Tibial artery (tissue), 4 donors: ENCODE measurements around the gene PRKG1.
"Not testable (repeated sequence)": the region's sequence is repeated elsewhere in the genome, so short reads cannot be mapped to it uniquely, and the experiment has no call there.

Experiments used
- DNase-seq, 2 donors: peaks; one replicate each; pipeline ENCODE4 v3.0.0-alpha.2; 2019
- H3K27ac ChIP-seq, 2 donors: fragments of 200-600 bp; sonication (generic) in 1 of 2; 1 replicate in 1 of 2; 2 replicates in 1 of 2; pipeline ENCODE4 v1.5.1; 2018 to 2019; ENCODE audit warnings: mild to moderate bottlenecking in 1 of 2
- H3K27me3 ChIP-seq, 2 donors: fragments of 200-600 bp; sonication (generic) in 1 of 2; one replicate each; pipeline versions ENCODE4 v1.5.1 to v1.6.0; 2016 to 2019
- H3K36me3 ChIP-seq, 3 donors: fragments of 200-600 bp; sonication (generic) in 2 of 3; one replicate each; pipeline ENCODE4 v1.5.1; 2016 to 2019; ENCODE audit warnings: mild to moderate bottlenecking in 2 of 3
- H3K4me1 ChIP-seq, 4 donors: fragments of 200-600 bp; sonication (generic) in 2 of 4; 1 replicate in 3 of 4; 2 replicates in 1 of 4; pipeline ENCODE4 v1.5.1; 2016 to 2019
- H3K4me3 ChIP-seq, 2 donors: fragments of 200-600 bp; sonication (generic) in 1 of 2; 1 replicate in 1 of 2; 2 replicates in 1 of 2; pipeline ENCODE4 v1.5.1; 2018 to 2019; ENCODE audit warnings: mild to moderate bottlenecking in 2 of 2
- H3K9me3 ChIP-seq, 3 donors: fragments of 200-600 bp; sonication (generic) in 1 of 3; one replicate each; pipeline ENCODE4 v1.5.1; 2016 to 2019
- intact Hi-C: fragments of 100-400 bp; cut with DNase I; formaldehyde crosslinking; loops from one replicate; pipeline ENCODE4 v1.15.0; 2023; ENCODE audit warnings: low total_unique reads
- TF ChIP-seq, protein P1 (sequence below), 2 experiments: fragments of 200-600 bp in 1 of 2; fragments of 450-650 bp in 1 of 2; IDR thresholded peaks; one replicate each; pipeline ENCODE4 v1.5.1; 2017 to 2019; ENCODE audit warnings: antibody characterized with exemption in 2 of 2, mild to moderate bottlenecking in 1 of 2, moderate library complexity in 1 of 2

The PRKG1 gene

DNA sequence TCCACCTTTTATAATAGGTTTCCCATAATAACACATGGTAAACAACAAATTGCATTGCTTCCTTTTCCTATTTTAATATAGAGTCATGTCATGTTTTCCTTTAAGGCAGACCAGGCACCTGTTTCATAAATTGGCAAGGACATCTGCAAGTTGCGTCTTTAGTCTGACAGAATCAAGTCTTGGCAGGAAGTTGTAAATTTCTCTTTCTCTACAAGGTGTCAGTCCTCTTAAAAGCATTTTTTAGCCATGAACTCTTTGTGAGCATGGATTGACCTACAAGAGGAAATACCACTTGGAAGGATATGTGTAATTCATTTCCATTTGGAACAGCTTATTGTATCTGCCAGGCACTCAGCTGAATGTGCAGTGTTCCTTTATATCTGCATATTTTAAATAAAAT lies 176.8 kb downstream of the PRKG1 start:
- no peak for DNase-seq
- Histone ChIP-seq H3K4me1 (peaks cover 0 to 90% (median 16%) of the 10 kb centered on the region in 4 donors), H3K27ac (peak overlapping the region in 1 of 2 donors; percentile 10), H3K36me3 (no peaks in the 10 kb centered on the region), H3K9me3 (no peaks in the 10 kb centered on the region), H3K4me3 (no peak overlapping the region), H3K27me3 (no peaks in the 10 kb centered on the region)
- intact Hi-C loops: no loop called here
- TF ChIP-seq, protein P1, sequence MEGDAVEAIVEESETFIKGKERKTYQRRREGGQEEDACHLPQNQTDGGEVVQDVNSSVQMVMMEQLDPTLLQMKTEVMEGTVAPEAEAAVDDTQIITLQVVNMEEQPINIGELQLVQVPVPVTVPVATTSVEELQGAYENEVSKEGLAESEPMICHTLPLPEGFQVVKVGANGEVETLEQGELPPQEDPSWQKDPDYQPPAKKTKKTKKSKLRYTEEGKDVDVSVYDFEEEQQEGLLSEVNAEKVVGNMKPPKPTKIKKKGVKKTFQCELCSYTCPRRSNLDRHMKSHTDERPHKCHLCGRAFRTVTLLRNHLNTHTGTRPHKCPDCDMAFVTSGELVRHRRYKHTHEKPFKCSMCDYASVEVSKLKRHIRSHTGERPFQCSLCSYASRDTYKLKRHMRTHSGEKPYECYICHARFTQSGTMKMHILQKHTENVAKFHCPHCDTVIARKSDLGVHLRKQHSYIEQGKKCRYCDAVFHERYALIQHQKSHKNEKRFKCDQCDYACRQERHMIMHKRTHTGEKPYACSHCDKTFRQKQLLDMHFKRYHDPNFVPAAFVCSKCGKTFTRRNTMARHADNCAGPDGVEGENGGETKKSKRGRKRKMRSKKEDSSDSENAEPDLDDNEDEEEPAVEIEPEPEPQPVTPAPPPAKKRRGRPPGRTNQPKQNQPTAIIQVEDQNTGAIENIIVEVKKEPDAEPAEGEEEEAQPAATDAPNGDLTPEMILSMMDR (IDR thresholded peaks at IDR 0.05): no peak

DNA sequence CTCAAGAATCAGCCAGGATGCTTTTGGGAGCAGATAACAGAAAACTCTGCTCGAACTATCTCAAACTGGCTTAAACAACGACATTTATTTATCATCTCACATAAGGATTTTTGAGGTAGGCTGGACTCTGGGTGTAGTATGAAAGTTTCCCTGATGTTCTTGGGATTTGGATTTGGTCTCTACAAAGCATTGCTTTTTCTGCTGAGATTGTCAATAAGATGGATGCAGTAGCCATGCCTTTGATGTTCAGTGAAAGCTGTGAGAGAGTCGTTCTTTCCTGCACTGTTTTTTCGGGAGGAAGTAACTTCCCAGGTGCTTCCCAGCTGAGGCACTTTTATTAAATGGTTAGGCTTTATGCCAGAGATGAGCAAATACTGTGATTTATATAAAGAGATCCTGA lies 181.1 kb downstream of the PRKG1 start:
- intact Hi-C loops: no loop called here
- H3K9me3 ChIP-seq: no peaks in the 10 kb centered on the region
- DNase-seq: no peak
- TF ChIP-seq, protein P1 (IDR thresholded peaks at IDR 0.05): no peak
- H3K4me3 ChIP-seq: no peak overlapping the region
- no peaks in the 10 kb centered on the region for H3K36me3 ChIP-seq
- H3K27ac ChIP-seq: no peak overlapping the region
- peaks cover 0 to 95% (median 29%) of the 10 kb centered on the region in 4 donors for H3K4me1 ChIP-seq
- H3K27me3 ChIP-seq: no peaks in the 10 kb centered on the region

- Histone ChIP-seq H3K27me3 (no peaks in the 10 kb centered on the region), H3K9me3 (no peaks in the 10 kb centered on the region), H3K27ac (peak overlapping the region; percentile 40 to 54), H3K4me1 (peaks cover 0 to 85% (median 17%) of the 10 kb centered on the region in 4 donors), H3K4me3 (no peak overlapping the region), H3K36me3 (no peaks in the 10 kb centered on the region)
- no peak for DNase-seq
- intact Hi-C loops: no loop called here
- TF ChIP-seq, protein P1 (IDR thresholded peaks at IDR 0.05): no peak
Measured at GRCh38 chr10:51257511-51258248, 183.4 kb downstream of the PRKG1 start.

DNA sequence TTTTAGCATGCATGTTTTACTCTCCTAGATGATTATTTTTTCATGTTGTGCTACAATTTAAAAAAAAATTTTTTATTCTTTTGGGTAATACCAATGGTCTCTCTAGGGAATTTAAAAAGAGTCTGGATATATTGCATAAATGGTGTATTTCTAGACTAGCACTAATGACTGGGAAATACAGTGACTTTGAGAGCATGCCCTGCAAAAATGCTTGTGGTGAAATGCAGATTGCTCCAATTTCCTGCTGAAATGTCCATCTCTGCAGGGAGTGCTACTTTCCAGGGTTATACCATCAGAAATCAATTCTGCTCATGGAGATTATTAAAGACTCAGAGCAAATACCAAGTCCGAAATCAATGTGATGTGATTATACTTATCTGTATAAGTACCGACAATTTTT lies 186.1 kb downstream of the PRKG1 start:
- no peak overlapping the region for H3K4me3 ChIP-seq
- DNase-seq: no peak
- H3K27me3 ChIP-seq: no peaks in the 10 kb centered on the region
- TF ChIP-seq, protein P1 (IDR thresholded peaks at IDR 0.05): no peak
- peaks cover 0 to 77% (median 17%) of the 10 kb centered on the region in 4 donors for H3K4me1 ChIP-seq
- intact Hi-C loops: no loop called here
- no peaks in the 10 kb centered on the region for H3K9me3 ChIP-seq
- H3K27ac ChIP-seq: no peak overlapping the region
- no peaks in the 10 kb centered on the region for H3K36me3 ChIP-seq

GRCh38 chr10:51266496-51266895 lies 192.2 kb downstream of the PRKG1 start:
- H3K4me3 ChIP-seq: no peak overlapping the region
- DNase-seq: no peak
- no peaks in the 10 kb centered on the region for H3K36me3 ChIP-seq
- no peaks in the 10 kb centered on the region for H3K27me3 ChIP-seq
- H3K27ac ChIP-seq: no peak overlapping the region
- H3K9me3 ChIP-seq: no peaks in the 10 kb centered on the region
- TF ChIP-seq, protein P1 (IDR thresholded peaks at IDR 0.05): no peak
- peaks cover 0 to 42% (median 0%) of the 10 kb centered on the region in 4 donors for H3K4me1 ChIP-seq
- intact Hi-C loops: no loop called here

- H3K27me3 ChIP-seq, H3K36me3 ChIP-seq, H3K9me3 ChIP-seq, DNase-seq, H3K4me3 ChIP-seq, H3K27ac ChIP-seq, intact Hi-C loops: not testable (repeated sequence)
- peaks cover 0 to 50% (median 0%) of the 10 kb centered on the region in 4 donors for H3K4me1 ChIP-seq
Measured at GRCh38 chr10:51267980-51268570, 193.8 kb downstream of the PRKG1 start.
